Endothelial cell (in vitro differentiated cells): ENCODE results near the gene CCL5. TPM values are rescaled to one million over a fixed set of nuclear protein-coding genes. Genes with fewer than 3 reads are reported as not detected.
A peak's percentile ranks its signal among the peaks of the same experiment; 100 is the strongest.

ENCODE experiments used
- DNase-seq: peaks from one replicate; pipeline ENCODE4 v3.0.0; 2021; ENCODE audit warnings: low spot score
- H3K27ac Mint-ChIP-seq: one replicate; pipeline ENCODE4 v1.8.0; 2021; ENCODE audit warnings: mixed read lengths, inconsistent platforms; ENCODE audit not compliant: unreplicated experiment
- H3K27me3 Mint-ChIP-seq: one replicate; pipeline ENCODE4 v1.8.0; 2021; ENCODE audit warnings: mild to moderate bottlenecking, moderate library complexity, mixed read lengths, inconsistent platforms; ENCODE audit not compliant: unreplicated experiment
- H3K36me3 Mint-ChIP-seq: one replicate; pipeline ENCODE4 v1.8.0; 2021; ENCODE audit warnings: mild to moderate bottlenecking, low read depth, mixed read lengths, inconsistent platforms; ENCODE audit not compliant: unreplicated experiment
- H3K4me1 Mint-ChIP-seq: one replicate; pipeline ENCODE4 v1.8.0; 2021; ENCODE audit warnings: mild to moderate bottlenecking, mixed read lengths, inconsistent platforms; ENCODE audit not compliant: unreplicated experiment
- H3K4me3 Mint-ChIP-seq: one replicate; pipeline ENCODE4 v1.8.0; 2021; ENCODE audit warnings: mild to moderate bottlenecking, mixed read lengths, inconsistent platforms; ENCODE audit not compliant: unreplicated experiment
- H3K9me3 Mint-ChIP-seq: one replicate; pipeline ENCODE4 v1.8.0; 2021; ENCODE audit warnings: mixed read lengths, inconsistent platforms; ENCODE audit not compliant: unreplicated experiment
- CTCF ChIP-seq: fragments of 200-600 bp; sonication (generic); IDR thresholded peaks from one replicate; pipeline ENCODE4 v1.5.0; 2021; ENCODE audit warnings: antibody characterized with exemption; ENCODE audit not compliant: unreplicated experiment
- total RNA-seq: library from RNA; stranded (reverse); fragmentation: NEBNext Ultra II Directional; extraction: Animal tissue kit (Norgen Biotek cat#: 25700); gene quantifications from one replicate; pipeline ENCODE4 v1.2.1, GENCODE V29; 2021; ENCODE audit not compliant: unreplicated experiment

The CCL5 gene
- total RNA-seq, 1 donor from 2014 or later: not detected

- peaks cover 5% of the 10 kb centered on the region for H3K27me3 Mint-ChIP-seq
- peaks cover 10% of the 10 kb centered on the region for H3K4me1 Mint-ChIP-seq
- no peak overlapping the region for H3K27ac Mint-ChIP-seq
- DNase-seq: no peak
- no peaks in the 10 kb centered on the region for H3K9me3 Mint-ChIP-seq
- TF ChIP-seq CTCF: no peak
- H3K4me3 Mint-ChIP-seq: no peak overlapping the region
- H3K36me3 Mint-ChIP-seq: peaks cover 28% of the 10 kb centered on the region
Observed at GRCh38 chr17:35846055-35846809, 33.9 kb downstream of the CCL5 start.

- no peak overlapping the region for H3K4me3 Mint-ChIP-seq
- H3K27ac Mint-ChIP-seq: no peak overlapping the region
- H3K9me3 Mint-ChIP-seq: no peaks in the 10 kb centered on the region
- peaks cover 2% of the 10 kb centered on the region for H3K27me3 Mint-ChIP-seq
- no peak for TF ChIP-seq CTCF
- H3K4me1 Mint-ChIP-seq: peaks cover under 1% of the 10 kb centered on the region
- DNase-seq: no peak
- peaks cover 31% of the 10 kb centered on the region for H3K36me3 Mint-ChIP-seq
Observed at GRCh38 chr17:35844547-35844946, 35.6 kb downstream of the CCL5 start.

GRCh38 chr17:35843698-35844097 is 36.5 kb downstream of the CCL5 start:
- no peaks in the 10 kb centered on the region for H3K9me3 Mint-ChIP-seq
- H3K4me1 Mint-ChIP-seq: no peaks in the 10 kb centered on the region
- TF ChIP-seq CTCF: no peak
- peaks cover 1% of the 10 kb centered on the region for H3K27me3 Mint-ChIP-seq
- H3K36me3 Mint-ChIP-seq: peaks cover 31% of the 10 kb centered on the region
- no peak overlapping the region for H3K4me3 Mint-ChIP-seq
- H3K27ac Mint-ChIP-seq: no peak overlapping the region
- no peak for DNase-seq

GRCh38 chr17:35842239-35842638 is 37.9 kb downstream of the CCL5 start:
- Mint-ChIP-seq H3K36me3 (peaks cover 35% of the 10 kb centered on the region), H3K9me3 (no peaks in the 10 kb centered on the region), H3K4me3 (peak overlapping the region; percentile 12), H3K27ac (no peak overlapping the region), H3K27me3 (peaks cover 1% of the 10 kb centered on the region), H3K4me1 (no peaks in the 10 kb centered on the region)
- DNase-seq: no peak
- TF ChIP-seq CTCF: no peak

GRCh38 chr17:35841505-35841904 is 38.7 kb downstream of the CCL5 start:
- DNase-seq: no peak
- H3K27ac Mint-ChIP-seq: no peak overlapping the region
- no peaks in the 10 kb centered on the region for H3K9me3 Mint-ChIP-seq
- peaks cover 1% of the 10 kb centered on the region for H3K27me3 Mint-ChIP-seq
- no peaks in the 10 kb centered on the region for H3K4me1 Mint-ChIP-seq
- H3K4me3 Mint-ChIP-seq: no peak overlapping the region
- TF ChIP-seq CTCF: no peak
- H3K36me3 Mint-ChIP-seq: peaks cover 36% of the 10 kb centered on the region
